Right lobe of liver (tissue), 4 donors: ENCODE data around the gene SLC39A13.

Experiments used
- POLR2A ChIP-seq: fragments of 450-650 bp; IDR thresholded peaks from one replicate; pipeline ENCODE4 v1.6.1; 2017; ENCODE audit warnings: antibody characterized with exemption, mild to moderate bottlenecking
- TF ChIP-seq, protein P1 (sequence below), 4 donors: fragments of 200-600 bp in 3 of 4; fragments of 450-650 bp in 1 of 4; IDR thresholded peaks; one replicate each; pipeline versions ENCODE4 v1.5.1 to v1.8.0; 2016 to 2022; ENCODE audit warnings: antibody characterized with exemption in 4 of 4, mild to moderate bottlenecking in 2 of 4
- donor health status: DM: no; HTN: no; CAD: no.
- donor health status: DM: no; HTN: no; CAD: no.
- donor health status: DM: no; HTN: yes; CAD: no.

DNA sequence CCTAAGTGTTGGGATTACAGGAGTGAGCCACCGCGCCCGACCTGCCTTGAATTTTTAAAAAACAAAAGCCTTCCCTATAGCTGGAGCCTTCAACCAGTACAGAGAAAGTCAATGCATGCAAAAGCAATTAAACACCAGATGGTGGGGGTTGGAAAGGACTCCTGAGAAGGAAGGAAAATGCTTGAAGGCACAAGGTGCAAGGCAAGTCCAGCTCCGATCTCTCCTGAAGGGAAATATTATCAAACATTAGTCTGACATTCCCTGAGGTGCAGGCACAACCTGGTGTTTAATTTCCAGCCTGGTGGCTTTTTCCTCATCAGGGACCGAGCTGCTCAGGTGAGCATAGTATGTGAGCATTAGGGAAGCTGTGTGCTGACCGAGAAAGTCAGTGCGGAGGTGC, 53.5 kb downstream of the SLC39A13 start:
- TF ChIP-seq, protein P1, sequence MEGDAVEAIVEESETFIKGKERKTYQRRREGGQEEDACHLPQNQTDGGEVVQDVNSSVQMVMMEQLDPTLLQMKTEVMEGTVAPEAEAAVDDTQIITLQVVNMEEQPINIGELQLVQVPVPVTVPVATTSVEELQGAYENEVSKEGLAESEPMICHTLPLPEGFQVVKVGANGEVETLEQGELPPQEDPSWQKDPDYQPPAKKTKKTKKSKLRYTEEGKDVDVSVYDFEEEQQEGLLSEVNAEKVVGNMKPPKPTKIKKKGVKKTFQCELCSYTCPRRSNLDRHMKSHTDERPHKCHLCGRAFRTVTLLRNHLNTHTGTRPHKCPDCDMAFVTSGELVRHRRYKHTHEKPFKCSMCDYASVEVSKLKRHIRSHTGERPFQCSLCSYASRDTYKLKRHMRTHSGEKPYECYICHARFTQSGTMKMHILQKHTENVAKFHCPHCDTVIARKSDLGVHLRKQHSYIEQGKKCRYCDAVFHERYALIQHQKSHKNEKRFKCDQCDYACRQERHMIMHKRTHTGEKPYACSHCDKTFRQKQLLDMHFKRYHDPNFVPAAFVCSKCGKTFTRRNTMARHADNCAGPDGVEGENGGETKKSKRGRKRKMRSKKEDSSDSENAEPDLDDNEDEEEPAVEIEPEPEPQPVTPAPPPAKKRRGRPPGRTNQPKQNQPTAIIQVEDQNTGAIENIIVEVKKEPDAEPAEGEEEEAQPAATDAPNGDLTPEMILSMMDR (IDR thresholded peaks at IDR 0.05), result no peak
- TF ChIP-seq POLR2A, result no peak
